Keratinocyte (primary cell): ENCODE results near the gene HRAS.

Experiments used
- EZH2 ChIP-seq: IDR thresholded peaks from one replicate; pipeline ENCODE4 v1.6.1; 2012; ENCODE audit warnings: inconsistent platforms, mild to moderate bottlenecking, low read length, moderate library complexity
- TF ChIP-seq, protein P1 (sequence below), 3 experiments: IDR thresholded peaks in 1 of 3; conservative IDR thresholded peaks in 1 of 3; optimal IDR thresholded peaks in 1 of 3; 2 replicates in 2 of 3; 3 replicates in 1 of 3; pipeline versions ENCODE3 to v1.5.1; 2011; ENCODE audit warnings: low read length in 3 of 3, mild to moderate bottlenecking in 3 of 3, moderate library complexity in 2 of 3, control low read depth in 1 of 3, inconsistent platforms in 1 of 3; ENCODE audit not compliant: insufficient read depth in 2 of 3; ENCODE audit errors: extremely low read depth in 1 of 3

DNA sequence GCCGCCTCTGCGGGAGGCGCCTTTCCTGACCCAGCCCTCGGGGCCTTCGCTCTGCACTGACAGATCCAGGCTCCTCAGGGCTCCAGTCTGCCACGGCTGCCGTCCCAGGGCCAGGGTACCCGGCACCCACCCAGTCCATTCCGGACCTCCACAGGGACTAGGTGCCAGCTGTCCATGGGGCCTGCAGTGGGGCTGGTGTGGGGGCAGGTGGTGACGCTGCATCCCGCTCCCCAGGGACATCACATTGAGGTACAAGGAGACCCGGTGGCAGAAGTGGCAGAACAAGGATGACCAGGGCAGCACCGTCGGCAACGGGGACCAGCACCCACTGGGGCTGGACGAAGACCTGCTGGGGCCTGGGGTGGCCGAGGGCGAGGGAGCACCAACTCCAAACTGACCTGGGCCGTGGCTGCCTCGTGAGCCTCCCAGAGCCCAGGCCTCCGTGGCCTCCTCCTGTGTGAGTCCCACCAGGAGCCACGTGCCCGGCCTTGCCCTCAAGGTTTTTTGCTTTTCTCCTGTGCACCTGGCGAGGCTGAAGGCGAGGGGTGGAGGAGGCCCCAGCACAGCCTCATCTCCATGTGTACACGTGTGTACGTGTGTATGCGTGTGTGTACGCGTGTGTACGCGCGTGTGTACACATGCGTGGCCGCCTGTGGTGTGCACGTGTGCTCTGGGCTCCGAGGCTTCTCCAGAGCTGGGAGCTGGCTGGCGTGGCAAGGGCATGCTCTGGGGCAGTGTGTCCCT lies 45.0 kb downstream of the HRAS start:
- TF ChIP-seq, protein P1, sequence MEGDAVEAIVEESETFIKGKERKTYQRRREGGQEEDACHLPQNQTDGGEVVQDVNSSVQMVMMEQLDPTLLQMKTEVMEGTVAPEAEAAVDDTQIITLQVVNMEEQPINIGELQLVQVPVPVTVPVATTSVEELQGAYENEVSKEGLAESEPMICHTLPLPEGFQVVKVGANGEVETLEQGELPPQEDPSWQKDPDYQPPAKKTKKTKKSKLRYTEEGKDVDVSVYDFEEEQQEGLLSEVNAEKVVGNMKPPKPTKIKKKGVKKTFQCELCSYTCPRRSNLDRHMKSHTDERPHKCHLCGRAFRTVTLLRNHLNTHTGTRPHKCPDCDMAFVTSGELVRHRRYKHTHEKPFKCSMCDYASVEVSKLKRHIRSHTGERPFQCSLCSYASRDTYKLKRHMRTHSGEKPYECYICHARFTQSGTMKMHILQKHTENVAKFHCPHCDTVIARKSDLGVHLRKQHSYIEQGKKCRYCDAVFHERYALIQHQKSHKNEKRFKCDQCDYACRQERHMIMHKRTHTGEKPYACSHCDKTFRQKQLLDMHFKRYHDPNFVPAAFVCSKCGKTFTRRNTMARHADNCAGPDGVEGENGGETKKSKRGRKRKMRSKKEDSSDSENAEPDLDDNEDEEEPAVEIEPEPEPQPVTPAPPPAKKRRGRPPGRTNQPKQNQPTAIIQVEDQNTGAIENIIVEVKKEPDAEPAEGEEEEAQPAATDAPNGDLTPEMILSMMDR (optimal IDR thresholded peaks at IDR 0.05 in 1 of 3, IDR thresholded peaks at IDR 0.05 in 1 of 3, conservative IDR thresholded peaks at IDR 0.05 in 1 of 3; ENCODE audit: extremely low read depth in 1 of 3, insufficient read depth in 2 of 3, low read length in 3 of 3) = no peak
- no peak for TF ChIP-seq EZH2
